BJ (cell line): ENCODE results near the gene DDX28. TPM values are rescaled to one million over a fixed set of nuclear protein-coding genes. Genes with fewer than 3 reads are reported as not detected.

Experiments
- CTCF ChIA-PET: fragments of 350-600 bp; formaldehyde crosslinking; extraction: SDS; loops from one replicate; lab custom pipeline; 2021; ENCODE audit warnings: antibody characterized with exemption, inconsistent platforms; lab: Yijun Ruan, JAX
- POLR2A ChIA-PET: fragments of 300-600 bp; sonication (Branson Sonifier 250); formaldehyde crosslinking; extraction: SDS; loops from one replicate; lab custom pipeline; 2021; ENCODE audit warnings: antibody characterized with exemption; lab: Charles Lee
- DNase-seq: peaks from one replicate; pipeline ENCODE4 v3.0.0-alpha.2; 2011; ENCODE audit warnings: low read depth
- H3K27me3 ChIP-seq: 2 replicates; pipeline ENCODE4 v1.6.0; 2011; ENCODE audit warnings: low read length; ENCODE audit not compliant: control insufficient read depth, insufficient read depth
- H3K36me3 ChIP-seq: 2 replicates; pipeline ENCODE4 v1.5.1; 2011; ENCODE audit warnings: low read length; ENCODE audit not compliant: control insufficient read depth, insufficient read depth
- H3K4me3 ChIP-seq: 2 replicates; pipeline ENCODE4 v1.5.1; 2011; ENCODE audit warnings: low read depth, mild to moderate bottlenecking, control low read depth, low read length
- polyA plus RNA-seq: library from polyadenylated mRNA; depleted of rRNA; stranded (reverse); fragments of >200 nt; gene quantifications from 2 replicates; pipeline ENCODE4 v1.2.3, GENCODE V29; 2011
- TF ChIP-seq, protein P1 (sequence below): IDR thresholded peaks from 2 replicates; pipeline ENCODE4 v1.5.1; 2011; ENCODE audit warnings: low read depth, mild to moderate bottlenecking, control low read depth, inconsistent platforms, low read length, moderate library complexity; ENCODE audit not compliant: insufficient read depth

DDX28 gene
- polyA plus RNA-seq, 1 experiment = 10.1 TPM

GRCh38 chr16:67982011-67982696 is 40.9 kb downstream of the DDX28 start:
- ChIA-PET POLR2A (interaction anchor here (0.7 kb wide), 1 partner anchor 255 kb away, joined by 3 read pairs; no protein-coding TSS in a partner anchor), CTCF (interaction anchor here (0.9 to 2.2 kb wide), 4 partner anchors 10 to 58 kb away, joined by 3 to 5 read pairs (median 4); no protein-coding TSS in a partner anchor)
- TF ChIP-seq, protein P1, sequence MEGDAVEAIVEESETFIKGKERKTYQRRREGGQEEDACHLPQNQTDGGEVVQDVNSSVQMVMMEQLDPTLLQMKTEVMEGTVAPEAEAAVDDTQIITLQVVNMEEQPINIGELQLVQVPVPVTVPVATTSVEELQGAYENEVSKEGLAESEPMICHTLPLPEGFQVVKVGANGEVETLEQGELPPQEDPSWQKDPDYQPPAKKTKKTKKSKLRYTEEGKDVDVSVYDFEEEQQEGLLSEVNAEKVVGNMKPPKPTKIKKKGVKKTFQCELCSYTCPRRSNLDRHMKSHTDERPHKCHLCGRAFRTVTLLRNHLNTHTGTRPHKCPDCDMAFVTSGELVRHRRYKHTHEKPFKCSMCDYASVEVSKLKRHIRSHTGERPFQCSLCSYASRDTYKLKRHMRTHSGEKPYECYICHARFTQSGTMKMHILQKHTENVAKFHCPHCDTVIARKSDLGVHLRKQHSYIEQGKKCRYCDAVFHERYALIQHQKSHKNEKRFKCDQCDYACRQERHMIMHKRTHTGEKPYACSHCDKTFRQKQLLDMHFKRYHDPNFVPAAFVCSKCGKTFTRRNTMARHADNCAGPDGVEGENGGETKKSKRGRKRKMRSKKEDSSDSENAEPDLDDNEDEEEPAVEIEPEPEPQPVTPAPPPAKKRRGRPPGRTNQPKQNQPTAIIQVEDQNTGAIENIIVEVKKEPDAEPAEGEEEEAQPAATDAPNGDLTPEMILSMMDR = no peak
- no peaks in the 10 kb centered on the region for H3K36me3 ChIP-seq
- DNase-seq = no peak
- H3K4me3 ChIP-seq = no peak overlapping the region
- 0 out of 2 replicates have a peak, but pooled peaks cover 5% of the 10 kb centered on the region for H3K27me3 ChIP-seq

DNA sequence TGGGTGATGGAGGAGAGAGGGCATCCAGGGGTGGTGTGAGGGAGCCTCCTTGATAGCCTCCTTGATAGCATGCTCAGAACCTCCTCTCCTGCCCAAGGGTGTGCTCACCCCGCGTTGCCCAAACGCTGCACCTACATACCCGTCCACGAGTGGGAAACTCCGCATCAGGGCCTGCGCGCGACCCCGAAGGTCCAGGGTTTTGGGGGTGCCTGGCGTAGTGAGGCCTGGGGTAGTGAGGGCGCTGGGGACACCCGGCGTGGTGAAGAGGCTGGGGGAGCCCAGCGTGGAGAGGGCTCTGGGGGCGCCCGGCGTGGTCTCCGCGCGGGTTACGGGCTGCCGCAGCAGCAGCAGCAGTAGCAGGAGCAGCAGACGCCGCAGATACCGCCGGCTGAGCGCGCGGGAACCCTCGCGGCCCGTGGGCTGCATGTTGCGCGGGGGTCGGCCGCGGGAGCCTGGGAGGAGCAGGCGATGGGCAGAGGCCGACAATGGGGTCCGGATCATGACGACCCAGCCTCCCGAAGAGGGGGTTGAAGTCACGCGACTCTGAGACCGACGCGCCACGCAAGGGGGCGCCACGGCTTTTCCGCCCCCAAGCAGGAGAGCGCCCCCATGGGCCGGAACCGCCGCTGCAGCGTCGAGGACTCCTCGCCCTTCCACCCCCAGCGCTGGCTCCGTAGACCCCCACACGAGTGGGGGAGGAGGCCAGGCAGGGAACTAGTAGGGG is 42.9 kb downstream of the DDX28 start, which contains the start of gene DPEP3:
Gene DPEP3, minus strand, starts transcription at position 545 of the 724 bp plus-strand sequence. Its CDS starts 119 bp downstream, at position 426.
- Histone ChIP-seq H3K36me3 (no peaks in the 10 kb centered on the region), H3K27me3 (peaks cover 13% of the 10 kb centered on the region), H3K4me3 (no peak within 1 kb of the TSS)
- ChIA-PET POLR2A (no interaction called here), CTCF (interaction anchor here (0.6 kb wide), 1 partner anchor 11 kb away, joined by 3 read pairs; no protein-coding TSS in a partner anchor)
- TF ChIP-seq, protein P1 = peak; percentile 31; the same call in 1 of the 2 replicates
- no peak for DNase-seq

DNA sequence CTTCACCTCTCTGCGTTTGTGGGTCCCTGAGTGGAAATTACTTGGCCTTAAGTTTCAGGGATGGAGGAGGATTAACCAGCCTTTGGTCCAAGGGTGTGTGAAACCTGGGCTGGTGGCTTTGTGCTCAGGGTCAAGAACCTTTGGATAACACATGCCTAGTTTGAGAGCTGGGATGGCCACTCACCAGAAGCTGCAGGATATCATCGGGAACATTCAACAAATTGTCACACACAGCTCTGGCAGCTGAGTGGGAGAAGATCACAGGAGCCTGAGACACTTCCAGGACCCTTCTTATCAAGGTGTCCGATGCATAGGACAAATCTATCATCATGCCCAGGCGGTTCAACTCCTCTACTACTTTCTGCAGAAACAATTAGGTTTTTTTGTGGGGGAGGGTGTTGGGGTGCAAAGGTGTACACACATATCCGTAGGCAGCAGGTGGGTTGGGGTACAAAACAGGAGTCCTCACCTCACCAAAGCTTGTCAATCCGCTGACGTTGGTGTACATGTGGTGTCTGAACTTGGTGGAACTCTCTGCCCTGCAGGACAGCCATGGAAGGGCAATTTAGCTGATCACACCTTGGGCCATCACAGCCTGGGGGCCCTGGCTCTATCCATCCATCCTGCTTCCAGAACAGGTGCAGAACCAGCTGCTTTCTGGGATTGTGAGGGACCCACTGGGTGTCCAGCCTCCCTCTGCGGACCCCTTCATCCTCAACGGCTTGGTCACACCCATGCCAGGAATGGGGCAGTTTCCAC is 45.4 kb downstream of the DDX28 start:
- Histone ChIP-seq H3K4me3 (no peak overlapping the region), H3K36me3 (no peaks in the 10 kb centered on the region), H3K27me3 (peaks cover 13% of the 10 kb centered on the region)
- CTCF ChIA-PET = interaction anchor here (0.9 to 1.3 kb wide), 3 partner anchors 16 to 95 kb away, joined by 3 to 4 read pairs (median 3); no protein-coding TSS in a partner anchor
- POLR2A ChIA-PET = no interaction called here
- TF ChIP-seq, protein P1 = no peak
- no peak for DNase-seq

DNA sequence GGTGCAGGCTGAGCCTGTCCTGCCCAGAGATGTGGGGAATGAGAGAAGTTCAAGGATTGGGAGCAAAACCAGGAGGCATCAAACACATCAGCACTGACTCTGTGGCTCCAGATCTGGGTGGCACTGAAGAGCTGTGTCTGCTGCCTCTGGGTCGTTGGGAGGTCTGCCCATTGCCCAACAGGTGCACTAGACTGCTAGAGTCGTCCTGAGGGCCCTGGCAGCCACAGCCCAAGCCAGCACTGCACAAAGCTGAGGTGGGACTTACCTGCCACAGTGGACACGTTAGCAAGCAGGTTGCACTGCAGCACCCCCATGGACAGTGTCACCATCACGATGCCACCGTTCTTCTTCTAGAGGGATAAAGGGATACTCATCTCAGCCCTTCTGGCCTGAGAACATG is 46.0 kb downstream of the DDX28 start:
- no peak for DNase-seq
- CTCF ChIA-PET = interaction anchor here (1.7 kb wide), 1 partner anchor 88 kb away, joined by 4 read pairs; no protein-coding TSS in a partner anchor
- TF ChIP-seq, protein P1 = no peak
- POLR2A ChIA-PET = no interaction called here
- Histone ChIP-seq H3K27me3 (peaks cover 13% of the 10 kb centered on the region), H3K36me3 (no peaks in the 10 kb centered on the region), H3K4me3 (no peak overlapping the region)
